DMS 273 treated with DMSO at 0.1 percent for 48 hours (cell line): Measurements from ENCODE around the gene TLCD1.
"Not testable (repeated sequence)": the region's sequence is repeated elsewhere in the genome, so short reads cannot be mapped to it uniquely, and the experiment has no call there.

Experiments used
- DNase-seq: peaks from one replicate; lab custom pipeline; 2025; lab: John Stamatoyannopoulos, UW

TLCD1 gene

DNA sequence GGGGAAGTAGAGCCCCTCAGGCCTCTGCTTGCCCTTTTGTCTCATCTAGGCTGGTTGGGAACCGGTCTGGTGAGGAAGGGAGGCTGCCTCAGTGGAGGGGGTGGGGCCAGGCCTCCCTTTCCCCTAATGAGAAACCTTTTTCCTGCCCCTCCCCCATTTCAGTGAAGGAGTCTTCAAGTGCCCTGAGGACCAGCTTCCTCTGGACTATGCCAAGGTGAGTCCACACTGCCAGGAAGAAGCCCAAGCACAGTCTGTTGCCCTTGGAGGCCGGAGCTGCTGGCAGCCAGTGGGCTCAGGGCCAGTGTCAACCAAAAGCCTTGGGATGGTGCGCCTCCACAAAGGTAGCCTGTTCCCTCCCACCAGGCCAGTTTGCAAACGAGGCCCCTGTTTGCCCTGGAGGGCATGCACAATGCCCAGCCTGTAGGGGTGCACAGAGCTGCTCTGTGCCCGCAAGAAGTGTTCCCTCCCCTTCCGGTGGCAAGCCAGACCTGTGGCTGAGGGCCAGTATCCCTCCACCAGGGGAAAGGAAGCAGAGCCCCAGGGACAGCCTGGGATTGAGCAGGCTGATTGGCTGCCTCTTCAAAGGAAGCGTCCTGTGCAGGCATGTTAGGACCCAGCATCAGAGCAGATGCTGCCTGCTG is 21.1 kb upstream of the TLCD1 start:
- DNase-seq: peak; percentile 77

DNA sequence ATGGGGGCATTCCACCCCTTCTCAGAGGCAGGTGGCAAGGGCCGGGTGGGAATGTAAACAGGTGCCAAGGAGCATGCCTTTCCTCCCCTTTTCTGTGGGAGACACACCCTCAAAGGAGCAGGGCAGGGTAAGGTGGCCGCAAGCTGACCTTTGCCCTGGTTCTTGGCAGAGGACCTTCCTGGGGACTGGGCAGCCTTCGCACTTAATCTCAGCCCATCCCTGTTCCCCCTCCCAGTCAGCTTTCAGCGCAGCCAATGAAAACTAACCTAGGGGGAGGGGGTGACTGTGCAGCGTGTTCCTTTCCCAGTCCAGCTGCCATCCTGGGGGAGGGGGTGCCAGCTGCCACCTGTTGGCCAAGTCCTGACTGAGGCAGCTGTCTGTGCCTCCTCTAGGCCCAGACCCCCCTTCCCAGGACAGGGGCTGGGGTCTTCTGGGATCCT is 20.6 kb upstream of the TLCD1 start:
- peak; percentile 78 for DNase-seq

DNA sequence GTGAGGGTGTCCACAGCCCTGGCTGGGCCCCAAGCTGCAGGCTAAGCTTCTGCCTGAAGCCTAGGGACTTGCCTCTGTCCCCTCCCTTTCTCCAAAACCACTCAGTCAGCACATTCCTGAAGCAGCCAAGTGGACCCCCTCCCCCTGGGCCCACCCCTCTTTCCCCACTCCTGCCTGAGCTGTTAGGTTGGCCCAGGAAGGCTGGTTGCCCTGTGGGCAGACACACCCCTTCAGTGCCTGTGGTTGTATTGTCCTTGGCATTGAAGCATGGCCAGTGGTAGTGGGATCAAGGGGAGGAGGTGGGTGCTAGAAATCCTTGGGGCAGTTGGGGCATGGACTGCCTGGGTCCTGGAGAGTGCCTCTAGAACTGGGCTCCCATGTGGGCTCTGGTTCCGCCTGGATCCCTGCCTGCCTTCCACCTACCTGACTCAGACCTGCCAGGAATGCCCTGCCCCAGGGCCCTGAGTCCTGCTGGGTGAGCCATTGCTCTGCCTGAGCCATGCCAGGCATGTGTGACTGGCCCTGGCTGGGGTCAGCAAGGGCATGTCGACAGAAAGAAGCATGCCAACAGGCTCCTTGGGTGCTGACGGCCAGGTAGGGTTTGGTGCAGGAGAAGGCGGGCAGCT is 19.9 kb upstream of the TLCD1 start:
- DNase-seq: no peak

DNA sequence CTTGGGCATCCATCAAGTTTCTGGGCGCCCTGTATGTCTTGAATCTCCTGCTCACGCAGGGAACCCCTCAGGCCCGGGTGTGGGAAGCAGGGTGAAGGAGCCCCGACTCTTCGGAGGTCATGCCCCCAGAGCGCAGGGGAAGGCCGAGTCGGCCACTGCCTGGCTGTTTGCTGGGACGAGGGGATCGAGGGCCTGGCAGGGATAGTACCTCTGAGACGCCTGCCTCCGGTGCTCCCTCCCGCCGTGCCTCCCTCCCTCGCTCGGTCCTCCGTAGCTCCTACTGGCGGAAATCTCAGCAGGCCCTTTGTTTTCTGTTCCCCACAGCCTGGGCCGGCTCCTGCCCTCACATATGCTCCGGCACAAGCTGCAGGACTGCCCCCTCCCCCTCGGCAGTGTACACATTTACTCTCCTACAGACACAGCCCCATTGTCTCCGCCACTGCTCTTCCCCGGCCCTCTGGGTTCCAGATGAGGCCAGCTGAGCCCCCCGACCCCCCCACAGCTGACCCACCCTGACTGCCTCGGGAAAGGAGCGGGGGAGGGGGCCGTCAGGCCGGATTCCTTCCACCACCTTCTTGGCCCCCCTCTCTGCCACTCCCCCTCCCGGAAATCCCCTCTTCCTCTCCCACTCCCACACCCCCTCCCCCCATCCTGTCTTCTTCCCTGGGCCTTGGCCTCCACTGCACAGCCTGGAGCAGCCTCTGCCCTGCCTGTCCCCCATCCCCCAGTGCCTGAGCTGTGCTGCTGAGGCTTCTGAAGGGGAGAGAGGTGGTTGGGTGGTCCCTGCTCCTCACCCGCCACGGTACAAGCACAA is 19.1 kb upstream of the TLCD1 start:
- peak; percentile 55 for DNase-seq

DNA sequence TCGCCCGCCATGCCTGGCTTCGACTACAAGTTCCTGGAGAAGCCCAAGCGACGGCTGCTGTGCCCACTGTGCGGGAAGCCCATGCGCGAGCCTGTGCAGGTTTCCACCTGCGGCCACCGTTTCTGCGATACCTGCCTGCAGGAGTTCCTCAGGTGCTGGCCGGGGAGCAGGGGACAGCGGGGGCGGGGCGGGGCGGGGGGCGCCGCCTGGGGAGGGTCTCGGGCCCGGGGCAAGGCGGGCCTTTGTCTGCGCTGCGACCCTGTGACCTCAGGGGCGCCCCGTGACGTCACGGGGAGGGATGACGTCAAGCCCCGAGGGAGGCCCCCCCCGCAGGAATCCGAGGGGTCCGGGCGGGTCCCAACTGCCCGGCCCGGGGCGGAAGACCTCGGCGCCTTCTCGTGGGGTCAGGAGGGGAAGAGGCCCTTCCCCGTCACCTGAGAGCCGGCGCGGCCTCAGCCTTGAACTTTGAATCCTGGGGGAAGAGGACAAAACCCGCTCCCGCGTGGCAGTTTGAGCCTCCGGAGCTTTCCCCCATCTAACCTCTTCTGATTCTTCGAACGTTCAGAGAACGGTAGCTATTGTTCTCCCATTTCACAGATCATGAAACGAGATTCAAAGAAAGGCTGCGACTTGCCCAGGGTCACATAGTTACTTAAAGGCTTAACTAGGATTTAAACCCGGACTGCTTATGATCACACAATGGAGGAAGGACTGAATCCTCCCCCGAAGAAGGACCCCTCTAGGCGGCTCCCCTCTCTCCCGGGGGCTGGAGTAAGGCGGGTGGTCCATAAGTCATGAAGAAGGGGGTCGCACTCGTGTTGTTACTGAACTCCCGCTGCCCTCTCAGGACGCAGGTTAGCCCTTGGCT is 18.3 kb upstream of the TLCD1 start:
- DNase-seq: no peak

DNA sequence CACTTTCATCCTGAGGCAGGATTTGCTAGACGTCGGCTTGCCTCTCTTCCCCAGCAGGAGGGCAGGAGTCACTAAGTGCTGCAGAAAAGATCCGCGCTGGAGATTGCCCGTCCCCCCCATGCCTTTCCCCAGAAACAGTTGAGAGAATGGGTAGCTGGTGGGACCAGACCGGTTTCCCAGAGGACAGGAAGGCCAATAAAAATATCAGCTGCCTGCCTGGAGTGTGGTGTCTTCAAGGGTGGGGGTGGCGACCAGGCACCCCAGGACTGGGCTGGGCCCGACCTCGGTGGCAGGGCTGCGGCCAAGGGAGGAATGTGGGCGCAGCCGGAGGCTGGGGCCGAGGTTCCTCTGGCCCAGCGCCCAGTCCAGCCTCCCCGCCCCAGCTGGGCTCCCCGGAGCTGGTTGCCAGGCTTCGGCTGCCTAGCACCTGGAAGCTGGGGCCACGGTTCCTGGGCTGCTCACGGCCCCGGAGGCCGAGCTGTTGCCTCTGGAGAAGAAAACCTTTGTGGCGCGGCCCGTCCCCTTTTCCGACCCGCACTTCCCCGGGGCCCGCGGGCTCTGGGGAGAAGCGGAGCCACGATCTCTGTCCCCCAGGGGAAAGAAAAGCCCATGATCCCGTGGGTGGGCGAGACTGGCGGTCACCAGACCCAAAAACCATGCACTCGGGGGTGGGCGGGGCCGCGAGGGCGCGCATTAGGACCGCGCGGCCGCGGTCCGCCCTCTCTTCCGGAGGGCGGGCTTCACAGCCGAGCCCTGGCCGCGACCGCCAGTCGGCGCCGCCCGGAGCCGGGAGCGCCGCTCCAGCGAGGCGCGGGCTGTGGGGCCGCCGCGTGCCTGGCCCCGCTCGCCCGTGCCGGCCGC is 17.4 kb upstream of the TLCD1 start, which contains the start of gene TRAF4:
TSS of gene TRAF4 (plus strand) at position 769 of the 861 bp plus-strand sequence. CDS start 102 bp downstream, outside the sequence.
- DNase-seq: peak; percentile 91

DNA sequence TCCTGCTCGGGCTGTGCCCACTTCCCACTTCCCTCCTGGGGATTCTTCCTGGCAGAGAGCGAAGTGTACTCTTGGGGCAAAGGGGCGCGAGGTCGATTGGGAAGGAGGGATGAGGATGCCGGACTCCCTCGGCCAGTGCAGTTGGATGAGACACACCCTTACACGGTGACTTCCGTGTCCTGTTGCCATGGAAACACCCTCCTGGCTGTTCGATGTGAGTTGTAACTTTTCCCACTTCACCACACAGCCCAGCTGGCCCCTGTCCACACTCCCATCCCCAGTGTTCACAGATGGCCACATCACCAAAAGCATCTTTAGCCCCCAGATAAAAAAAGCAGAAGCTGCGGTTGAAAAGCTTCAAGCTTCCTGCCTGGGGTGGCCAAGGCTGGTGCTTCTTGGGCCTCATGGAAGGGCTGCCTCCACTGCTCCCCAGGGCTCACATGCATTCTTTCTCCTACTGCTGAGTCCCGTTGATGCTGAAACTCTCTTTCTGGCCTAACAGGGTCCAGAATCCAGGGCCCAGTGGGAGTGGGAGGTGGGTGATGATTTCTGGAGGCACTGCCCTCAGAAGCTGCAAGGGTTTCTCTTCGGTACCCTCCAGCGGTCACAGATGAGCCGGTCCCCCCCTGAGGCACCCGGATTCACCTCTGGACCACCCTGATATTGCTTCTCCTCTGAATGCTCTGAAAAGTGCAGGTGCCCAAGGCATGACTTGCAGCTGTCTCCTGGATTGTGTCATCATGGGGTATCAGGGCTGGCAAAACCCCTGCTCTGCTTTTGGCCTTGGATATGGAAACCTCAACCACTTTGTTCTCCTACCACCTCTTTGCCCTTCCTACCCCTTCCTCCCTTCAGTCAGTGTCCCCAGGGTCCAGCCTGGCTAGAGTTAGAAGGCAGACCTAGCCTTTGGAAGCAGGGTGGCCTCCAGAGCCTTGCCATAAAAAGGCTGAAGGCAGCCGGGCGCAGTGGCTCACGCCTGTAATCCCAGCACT is 15.6 kb upstream of the TLCD1 start:
- DNase-seq: no peak

DNA sequence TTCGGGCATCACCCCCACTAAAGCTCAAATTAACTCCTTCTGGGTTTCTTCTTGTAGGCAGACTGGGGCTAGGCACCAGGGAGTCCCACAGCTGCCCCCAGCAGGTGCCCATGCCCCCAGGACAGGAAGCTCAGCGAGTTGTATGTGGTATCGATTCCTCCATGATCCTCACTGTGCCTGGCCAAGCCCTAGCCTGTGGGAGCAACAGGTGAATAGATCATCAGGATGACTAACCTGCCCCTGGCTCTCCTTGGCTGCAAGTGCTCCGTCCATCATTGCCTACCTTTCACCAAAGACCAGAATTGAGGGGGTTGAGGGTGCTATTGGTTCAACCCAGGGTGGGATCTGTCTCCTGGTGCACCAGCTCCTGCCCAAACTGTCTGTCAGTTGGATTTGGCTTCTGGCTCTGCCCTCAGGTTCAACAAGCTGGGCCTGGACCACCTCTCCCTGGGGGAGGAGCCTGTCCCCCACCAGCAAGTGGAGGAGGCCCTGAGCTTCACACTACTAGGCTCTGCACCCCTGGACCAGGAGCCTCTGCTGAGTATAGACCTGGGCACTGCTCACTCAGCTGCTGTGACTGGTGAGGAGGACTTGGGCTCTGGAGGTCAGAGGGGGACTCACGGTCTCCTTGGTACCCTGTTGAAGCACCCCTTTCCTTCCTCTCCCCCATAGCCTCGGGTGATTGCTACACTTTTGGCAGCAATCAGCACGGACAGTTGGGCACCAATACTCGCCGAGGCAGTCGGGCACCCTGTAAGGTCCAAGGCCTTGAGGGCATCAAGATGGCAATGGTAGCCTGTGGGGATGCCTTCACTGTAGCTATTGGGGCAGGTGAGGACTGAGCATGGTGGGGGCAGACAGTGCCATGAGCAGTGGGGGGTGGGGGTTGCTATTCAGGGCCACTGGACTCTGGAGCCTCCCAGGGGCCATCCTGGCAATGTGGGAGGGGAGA is 14.6 kb upstream of the TLCD1 start:
- no peak for DNase-seq

DNA sequence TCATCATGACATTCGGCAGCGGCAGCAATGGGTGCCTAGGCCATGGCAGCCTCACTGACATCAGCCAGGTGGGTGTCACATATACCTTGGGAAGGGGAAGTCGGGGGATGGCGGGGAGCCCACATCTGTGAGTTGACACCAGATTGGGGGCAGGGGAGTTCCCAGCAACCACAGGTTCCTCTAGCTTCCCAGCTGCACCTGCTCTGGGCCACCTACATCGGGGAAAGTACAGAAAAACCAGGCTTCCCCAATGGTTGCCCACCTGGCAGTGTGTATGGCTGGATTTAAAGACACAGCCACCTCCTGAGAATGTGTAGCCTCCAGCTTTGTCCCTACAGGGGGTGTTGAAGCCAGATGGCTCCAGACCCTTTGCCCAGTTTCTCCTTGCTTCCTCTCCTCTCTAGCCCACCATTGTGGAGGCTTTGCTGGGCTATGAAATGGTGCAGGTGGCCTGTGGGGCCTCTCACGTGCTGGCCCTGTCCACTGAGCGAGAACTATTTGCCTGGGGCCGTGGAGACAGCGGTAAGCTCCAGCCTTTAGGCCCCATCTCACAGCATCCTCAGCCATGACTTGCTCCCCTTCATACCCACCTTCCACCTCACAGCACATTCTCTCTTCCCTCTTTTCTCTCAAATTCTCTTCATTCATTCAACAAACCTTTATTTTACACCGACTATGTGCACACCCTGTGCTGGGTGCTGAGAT is 12.8 kb upstream of the TLCD1 start:
- DNase-seq: no peak

DNA sequence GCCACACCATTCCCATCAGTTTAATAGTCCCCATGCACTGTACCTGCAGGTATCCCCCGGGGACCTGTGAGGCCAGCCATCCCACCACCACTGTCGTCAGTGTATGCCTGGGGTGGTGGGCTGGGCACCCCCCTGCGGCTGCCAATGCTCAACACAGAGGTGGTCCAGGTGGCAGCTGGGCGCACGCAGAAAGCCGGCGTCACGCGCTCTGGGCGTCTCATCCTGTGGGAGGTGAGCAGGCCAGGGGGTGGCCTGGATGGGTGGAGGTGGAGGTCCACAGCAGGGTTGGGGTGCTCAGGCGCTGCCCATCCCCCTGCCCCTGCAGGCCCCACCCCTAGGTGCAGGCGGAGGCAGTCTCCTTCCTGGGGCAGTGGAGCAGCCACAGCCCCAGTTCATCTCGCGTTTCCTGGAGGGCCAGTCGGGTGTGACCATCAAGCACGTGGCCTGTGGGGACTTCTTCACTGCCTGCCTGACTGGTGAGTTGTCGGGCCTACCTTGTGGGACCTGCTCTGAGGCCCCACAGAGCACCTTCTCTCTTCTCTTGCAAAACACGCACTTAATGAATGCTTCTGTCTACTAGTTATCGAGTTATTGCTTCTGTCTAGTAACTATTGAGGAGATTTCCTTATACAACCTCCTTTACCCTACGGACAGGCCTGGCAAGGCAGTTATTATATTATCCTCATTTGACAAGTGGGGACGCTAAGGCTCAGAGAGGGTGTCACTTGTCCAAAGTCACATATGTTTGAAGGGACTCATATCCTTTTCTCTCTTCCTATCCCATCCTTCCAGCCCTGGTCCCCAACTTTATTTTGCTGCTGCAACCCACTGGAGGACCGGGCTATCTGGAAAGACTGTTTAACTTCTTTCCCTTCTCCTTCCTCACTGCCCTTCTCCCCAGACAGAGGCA is 12.0 kb upstream of the TLCD1 start:
- no peak for DNase-seq

DNA sequence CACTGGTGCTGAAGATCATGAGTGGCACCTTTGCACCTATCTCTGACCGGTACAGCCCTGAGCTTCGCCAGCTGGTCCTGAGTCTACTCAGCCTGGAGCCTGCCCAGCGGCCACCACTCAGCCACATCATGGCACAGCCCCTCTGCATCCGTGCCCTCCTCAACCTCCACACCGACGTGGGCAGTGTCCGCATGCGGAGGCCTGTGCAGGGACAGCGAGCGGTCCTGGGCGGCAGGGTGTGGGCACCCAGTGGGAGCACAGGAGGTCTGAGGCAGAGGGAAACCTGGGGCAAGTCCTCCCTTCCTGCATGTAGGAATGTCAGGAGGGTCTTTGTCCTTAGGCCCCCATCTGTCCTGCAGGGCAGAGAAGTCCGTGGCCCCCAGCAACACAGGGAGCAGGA is 11.3 kb upstream of the TLCD1 start:
- DNase-seq: no peak

DNA sequence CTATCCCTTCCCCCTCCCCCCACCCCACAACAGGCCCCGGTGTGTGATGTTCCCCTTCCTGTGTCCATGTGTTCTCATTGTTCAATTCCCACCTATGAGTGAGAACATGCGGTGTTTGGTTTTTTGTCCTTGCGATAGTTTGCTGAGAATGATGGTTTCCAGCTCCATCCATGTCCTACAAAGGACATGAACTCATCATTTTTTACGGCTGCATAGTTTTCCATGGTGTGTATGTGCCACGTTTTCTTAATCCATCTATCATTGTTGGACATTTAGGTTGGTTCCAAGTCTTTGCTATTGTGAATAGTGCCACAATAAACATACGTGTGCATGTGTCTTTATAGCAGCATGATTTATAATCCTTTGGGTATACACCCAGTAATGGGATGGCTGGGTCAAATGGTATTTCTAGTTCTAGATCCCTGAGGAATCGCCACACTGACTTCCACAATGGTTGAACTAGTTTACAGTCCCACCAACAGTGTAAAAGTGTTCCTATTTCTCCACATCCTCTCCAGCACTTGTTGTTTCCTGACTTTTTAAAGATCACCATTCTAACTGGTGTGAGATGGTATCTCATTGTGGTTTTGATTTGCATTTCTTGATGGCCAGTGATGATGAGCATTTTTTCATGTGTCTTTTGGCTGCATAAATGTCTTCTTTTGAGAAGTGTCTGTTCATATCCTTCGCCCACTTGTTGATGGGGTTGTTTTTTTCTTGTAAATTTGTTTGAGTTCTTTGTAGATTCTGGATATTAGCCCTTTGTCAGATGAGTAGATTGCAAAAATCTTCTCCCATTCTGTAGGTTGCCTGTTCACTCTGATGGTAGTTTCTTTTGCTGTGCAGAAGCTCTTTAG is 10.1 kb upstream of the TLCD1 start:
- not testable (repeated sequence) for DNase-seq

DNA sequence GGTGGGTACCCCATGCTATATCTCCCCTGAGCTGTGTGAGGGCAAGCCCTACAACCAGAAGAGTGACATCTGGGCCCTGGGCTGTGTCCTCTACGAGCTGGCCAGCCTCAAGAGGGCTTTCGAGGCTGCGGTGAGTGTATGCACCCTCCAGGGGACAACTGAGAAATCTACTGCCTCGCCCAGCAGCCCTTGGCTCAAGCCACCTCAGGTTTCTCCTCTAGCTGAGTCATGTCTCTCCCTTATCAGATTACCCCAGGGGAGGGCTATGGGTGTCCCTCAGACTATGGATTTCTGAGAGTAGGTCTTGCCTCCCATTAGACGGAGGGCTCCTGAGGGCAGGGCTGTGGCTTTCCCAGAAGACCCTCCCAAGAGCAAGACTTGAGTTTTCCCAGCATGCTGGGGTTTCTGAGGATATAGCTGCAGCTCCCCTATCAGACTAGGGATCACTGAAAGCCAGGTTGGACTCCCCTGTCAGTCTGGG is 9.2 kb upstream of the TLCD1 start:
- DNase-seq: no peak

DNA sequence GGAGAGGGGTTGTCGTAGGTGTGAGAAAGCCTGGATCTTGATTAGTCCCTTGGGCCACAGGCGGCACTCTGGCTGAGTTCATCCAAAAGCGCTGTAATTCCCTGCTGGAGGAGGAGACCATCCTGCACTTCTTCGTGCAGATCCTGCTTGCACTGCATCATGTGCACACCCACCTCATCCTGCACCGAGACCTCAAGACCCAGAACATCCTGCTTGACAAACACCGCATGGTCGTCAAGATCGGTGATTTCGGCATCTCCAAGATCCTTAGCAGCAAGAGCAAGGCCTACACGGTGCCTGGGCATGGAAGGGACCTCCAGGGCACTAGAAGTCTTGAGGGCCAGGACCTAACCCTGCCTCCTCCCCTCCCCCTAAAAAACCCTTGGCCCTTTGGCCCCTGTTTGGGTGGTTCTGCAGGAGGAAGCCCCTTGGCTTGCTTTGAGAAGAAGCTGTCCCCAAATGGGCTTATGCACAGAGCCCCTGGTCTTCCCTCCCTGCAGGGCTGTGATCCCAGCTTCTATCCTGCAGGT is 8.7 kb upstream of the TLCD1 start:
- no peak for DNase-seq

DNA sequence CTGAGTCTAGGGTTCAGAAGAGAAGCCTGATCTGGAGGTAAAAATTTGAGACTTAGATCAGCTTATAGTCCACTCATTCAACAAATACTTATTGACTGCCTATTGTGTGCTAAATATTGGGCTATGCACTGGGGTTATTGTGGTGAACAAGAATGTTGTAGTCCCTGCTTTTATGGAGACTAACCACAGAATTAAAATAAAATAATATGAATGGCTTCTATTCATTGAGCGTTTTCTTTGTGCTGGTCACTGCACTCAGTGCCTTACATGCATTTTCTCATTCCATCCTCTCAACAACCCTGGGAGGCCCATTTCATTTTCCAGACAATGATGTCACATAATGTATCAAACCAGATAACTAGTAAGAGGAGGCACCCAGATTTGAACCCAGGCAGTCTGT is 7.3 kb upstream of the TLCD1 start:
- no peak for DNase-seq

DNA sequence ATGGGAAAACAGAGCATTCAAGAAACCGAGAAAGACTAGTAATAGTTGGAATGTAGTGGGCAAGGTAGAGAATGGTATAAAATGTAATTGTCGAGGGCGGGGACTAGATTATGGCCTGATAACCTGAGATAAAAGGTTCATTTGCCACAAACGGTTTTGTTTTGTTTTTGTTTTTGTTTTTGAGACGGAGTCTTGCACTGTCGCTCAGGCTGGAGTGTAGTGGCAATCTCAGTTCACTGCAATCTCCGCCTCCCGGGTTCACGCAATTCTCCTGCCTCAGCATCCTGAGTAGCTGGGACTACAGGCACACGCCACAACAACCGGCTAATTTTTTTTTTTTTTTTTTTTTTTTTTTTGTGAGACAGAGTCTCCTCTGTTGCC is 3.9 kb upstream of the TLCD1 start:
- no peak for DNase-seq
